Measurements from ENCODE around the gene RBM42. TPM values are rescaled to one million over a fixed set of nuclear protein-coding genes. Genes with fewer than 3 reads are reported as not detected.
A peak's percentile ranks its signal among the peaks of the same experiment; 100 is the strongest.

The RBM42 gene
- total RNA-seq, 1 experiment from 2014 or later, result 180 TPM

DNA sequence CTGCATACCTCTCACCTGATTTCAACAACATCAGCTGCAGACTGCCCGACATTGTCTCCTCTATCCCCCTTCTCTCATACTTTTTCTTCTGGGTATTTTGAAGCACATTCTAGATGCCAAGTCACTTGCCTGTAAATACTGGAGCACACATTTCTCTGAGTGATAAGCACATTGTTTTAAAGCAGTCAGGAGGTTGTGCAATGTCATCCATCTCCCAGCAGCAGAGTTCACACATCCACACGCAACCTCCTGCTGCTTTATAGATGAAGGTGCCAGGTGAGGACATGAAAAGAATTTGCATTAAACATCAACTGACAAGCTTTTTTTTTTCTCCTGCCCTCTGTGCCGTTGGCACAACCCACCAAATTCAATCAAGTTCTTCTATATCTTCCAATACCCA is 43.0 kb downstream of the RBM42 start:
- Histone ChIP-seq H3K27me3 (ENCODE audit: control insufficient read depth, insufficient read depth, low read length) (peaks cover 3% of the 10 kb centered on the region; the same call in 1 of the 2 replicates), H3K36me3 (ENCODE audit: control insufficient read depth, insufficient read depth, low read length) (no peaks in the 10 kb centered on the region), H3K4me1 (ENCODE audit: control insufficient read depth, insufficient read depth, low read length) (no peaks in the 10 kb centered on the region), H3K4me3 (ENCODE audit: low read depth in 2 of 2, low read length in 2 of 2) (no peak overlapping the region), H3K9me3 (ENCODE audit: control insufficient read depth, insufficient read depth, low read depth, low read length) (no peaks in the 10 kb centered on the region), H3K27ac (ENCODE audit: low read length) (no peak overlapping the region)
- ChIA-PET CTCF (no interaction called here), POLR2A (interaction anchor here (0.6 kb wide), 1 partner anchor 255 kb away, joined by 10 read pairs; no protein-coding TSS in a partner anchor)
- in situ Hi-C loops (cut with HindIII; ENCODE audit: low pct_unique_long_range_greater_than_20kb, low sequenced_read_pairs), result no loop called here
- DNase-seq (ENCODE audit: low read depth, low spot score) (no peak), ATAC-seq (no peak)
- no TSS peak for BruUV-seq (replicated peaks)
- intact Hi-C loops (cut with micrococcal nuclease; ENCODE audit: unreplicated experiment), result no loop called here
- TF ChIP-seq, protein P1, sequence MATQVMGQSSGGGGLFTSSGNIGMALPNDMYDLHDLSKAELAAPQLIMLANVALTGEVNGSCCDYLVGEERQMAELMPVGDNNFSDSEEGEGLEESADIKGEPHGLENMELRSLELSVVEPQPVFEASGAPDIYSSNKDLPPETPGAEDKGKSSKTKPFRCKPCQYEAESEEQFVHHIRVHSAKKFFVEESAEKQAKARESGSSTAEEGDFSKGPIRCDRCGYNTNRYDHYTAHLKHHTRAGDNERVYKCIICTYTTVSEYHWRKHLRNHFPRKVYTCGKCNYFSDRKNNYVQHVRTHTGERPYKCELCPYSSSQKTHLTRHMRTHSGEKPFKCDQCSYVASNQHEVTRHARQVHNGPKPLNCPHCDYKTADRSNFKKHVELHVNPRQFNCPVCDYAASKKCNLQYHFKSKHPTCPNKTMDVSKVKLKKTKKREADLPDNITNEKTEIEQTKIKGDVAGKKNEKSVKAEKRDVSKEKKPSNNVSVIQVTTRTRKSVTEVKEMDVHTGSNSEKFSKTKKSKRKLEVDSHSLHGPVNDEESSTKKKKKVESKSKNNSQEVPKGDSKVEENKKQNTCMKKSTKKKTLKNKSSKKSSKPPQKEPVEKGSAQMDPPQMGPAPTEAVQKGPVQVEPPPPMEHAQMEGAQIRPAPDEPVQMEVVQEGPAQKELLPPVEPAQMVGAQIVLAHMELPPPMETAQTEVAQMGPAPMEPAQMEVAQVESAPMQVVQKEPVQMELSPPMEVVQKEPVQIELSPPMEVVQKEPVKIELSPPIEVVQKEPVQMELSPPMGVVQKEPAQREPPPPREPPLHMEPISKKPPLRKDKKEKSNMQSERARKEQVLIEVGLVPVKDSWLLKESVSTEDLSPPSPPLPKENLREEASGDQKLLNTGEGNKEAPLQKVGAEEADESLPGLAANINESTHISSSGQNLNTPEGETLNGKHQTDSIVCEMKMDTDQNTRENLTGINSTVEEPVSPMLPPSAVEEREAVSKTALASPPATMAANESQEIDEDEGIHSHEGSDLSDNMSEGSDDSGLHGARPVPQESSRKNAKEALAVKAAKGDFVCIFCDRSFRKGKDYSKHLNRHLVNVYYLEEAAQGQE (IDR thresholded peaks at IDR 0.05; ENCODE audit: insufficient read depth in 1 of 2, low read depth in 2 of 2, low read length in 1 of 2), result no peak
- TF ChIP-seq SIN3A (IDR thresholded peaks at IDR 0.05; ENCODE audit: borderline replicate concordance, insufficient read depth, low read depth, low read length) (no peak), POLR2AphosphoS5 (IDR thresholded peaks at IDR 0.05; ENCODE audit: low read depth, low read length) (no peak), TCF7L2 (IDR thresholded peaks at IDR 0.05; ENCODE audit: low read depth, low read length) (no peak)
- TF ChIP-seq, protein P2, sequence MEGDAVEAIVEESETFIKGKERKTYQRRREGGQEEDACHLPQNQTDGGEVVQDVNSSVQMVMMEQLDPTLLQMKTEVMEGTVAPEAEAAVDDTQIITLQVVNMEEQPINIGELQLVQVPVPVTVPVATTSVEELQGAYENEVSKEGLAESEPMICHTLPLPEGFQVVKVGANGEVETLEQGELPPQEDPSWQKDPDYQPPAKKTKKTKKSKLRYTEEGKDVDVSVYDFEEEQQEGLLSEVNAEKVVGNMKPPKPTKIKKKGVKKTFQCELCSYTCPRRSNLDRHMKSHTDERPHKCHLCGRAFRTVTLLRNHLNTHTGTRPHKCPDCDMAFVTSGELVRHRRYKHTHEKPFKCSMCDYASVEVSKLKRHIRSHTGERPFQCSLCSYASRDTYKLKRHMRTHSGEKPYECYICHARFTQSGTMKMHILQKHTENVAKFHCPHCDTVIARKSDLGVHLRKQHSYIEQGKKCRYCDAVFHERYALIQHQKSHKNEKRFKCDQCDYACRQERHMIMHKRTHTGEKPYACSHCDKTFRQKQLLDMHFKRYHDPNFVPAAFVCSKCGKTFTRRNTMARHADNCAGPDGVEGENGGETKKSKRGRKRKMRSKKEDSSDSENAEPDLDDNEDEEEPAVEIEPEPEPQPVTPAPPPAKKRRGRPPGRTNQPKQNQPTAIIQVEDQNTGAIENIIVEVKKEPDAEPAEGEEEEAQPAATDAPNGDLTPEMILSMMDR (IDR thresholded peaks at IDR 0.05), result no peak

DNA sequence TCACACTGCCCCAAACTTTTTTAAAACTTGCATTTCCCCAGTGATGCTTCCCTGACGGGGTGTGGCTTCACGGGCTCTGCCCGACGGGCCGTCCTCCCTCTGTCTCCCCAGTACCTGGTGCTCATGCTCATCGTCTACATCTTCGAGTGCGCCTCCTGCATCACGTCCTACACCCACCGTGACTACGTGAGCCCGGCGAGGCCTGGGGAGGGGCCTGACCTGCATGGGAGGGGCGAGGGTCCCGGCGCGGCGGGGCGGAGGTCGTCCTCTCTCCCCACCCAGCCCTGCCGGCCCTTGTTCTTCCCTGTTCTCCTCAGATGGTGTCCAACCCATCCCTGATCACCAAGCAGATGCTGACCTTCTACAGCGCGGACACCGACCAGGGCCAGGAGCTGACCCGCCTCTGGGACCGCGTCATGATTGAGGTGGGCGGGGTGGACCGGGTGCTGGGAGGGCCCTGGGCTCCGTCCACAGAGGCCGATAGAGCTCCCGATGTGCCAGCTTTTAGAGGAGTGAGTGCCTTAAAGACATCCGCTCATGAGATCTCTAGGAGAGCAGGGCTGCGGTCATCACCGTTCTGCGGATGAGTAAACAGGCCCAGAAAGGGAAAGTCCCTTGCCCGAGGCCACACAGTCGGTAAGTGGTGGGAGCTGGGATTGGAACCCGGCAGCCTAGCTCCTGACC is 44.4 kb downstream of the RBM42 start:
- peaks cover 3% of the 10 kb centered on the region; the same call in 1 of the 2 replicates for H3K27me3 ChIP-seq (ENCODE audit: control insufficient read depth, insufficient read depth, low read length)
- TF ChIP-seq, protein P2 (IDR thresholded peaks at IDR 0.05), result no peak
- TF ChIP-seq POLR2AphosphoS5 (IDR thresholded peaks at IDR 0.05; ENCODE audit: low read depth, low read length) (no peak), SIN3A (IDR thresholded peaks at IDR 0.05; ENCODE audit: borderline replicate concordance, insufficient read depth, low read depth, low read length) (no peak), TCF7L2 (IDR thresholded peaks at IDR 0.05; ENCODE audit: low read depth, low read length) (no peak)
- TF ChIP-seq, protein P1 (IDR thresholded peaks at IDR 0.05; ENCODE audit: insufficient read depth in 1 of 2, low read depth in 2 of 2, low read length in 1 of 2), result no peak
- intact Hi-C loops (cut with micrococcal nuclease; ENCODE audit: unreplicated experiment) (no loop called here), in situ Hi-C loops (cut with HindIII; ENCODE audit: low pct_unique_long_range_greater_than_20kb, low sequenced_read_pairs) (no loop called here)
- peak overlapping the region; percentile 53 to 57 for H3K4me3 ChIP-seq (ENCODE audit: low read depth in 2 of 2, low read length in 2 of 2)
- ATAC-seq (peak; percentile 98), DNase-seq (ENCODE audit: low read depth, low spot score) (peak; percentile 20)
- no TSS peak for BruUV-seq (replicated peaks)
- ChIA-PET POLR2A (interaction anchor here (0.7 to 0.9 kb wide), 2 partner anchors 29 to 30 kb away, joined by 3 to 6 read pairs; no protein-coding TSS in a partner anchor), CTCF (interaction anchor here (0.7 to 1.1 kb wide), 2 partner anchors 16 to 19 kb away, joined by 4 to 6 read pairs; no protein-coding TSS in a partner anchor)
- peak overlapping the region; percentile 31; the same call in 1 of the 2 replicates for H3K27ac ChIP-seq (ENCODE audit: low read length)
- no peaks in the 10 kb centered on the region for H3K4me1 ChIP-seq (ENCODE audit: control insufficient read depth, insufficient read depth, low read length)
- no peaks in the 10 kb centered on the region for H3K9me3 ChIP-seq (ENCODE audit: control insufficient read depth, insufficient read depth, low read depth, low read length)
- no peaks in the 10 kb centered on the region for H3K36me3 ChIP-seq (ENCODE audit: control insufficient read depth, insufficient read depth, low read length)
